ENCODE data around the gene NUP214. TPM values are rescaled to one million over a fixed set of nuclear protein-coding genes. Genes with fewer than 3 reads are reported as not detected.
"Not testable (repeated sequence)": the region's sequence is repeated elsewhere in the genome, so short reads cannot be mapped to it uniquely, and the experiment has no call there.

Gene NUP214
- total RNA-seq, 1 donor from 2014 or later = 30.5 TPM

DNA sequence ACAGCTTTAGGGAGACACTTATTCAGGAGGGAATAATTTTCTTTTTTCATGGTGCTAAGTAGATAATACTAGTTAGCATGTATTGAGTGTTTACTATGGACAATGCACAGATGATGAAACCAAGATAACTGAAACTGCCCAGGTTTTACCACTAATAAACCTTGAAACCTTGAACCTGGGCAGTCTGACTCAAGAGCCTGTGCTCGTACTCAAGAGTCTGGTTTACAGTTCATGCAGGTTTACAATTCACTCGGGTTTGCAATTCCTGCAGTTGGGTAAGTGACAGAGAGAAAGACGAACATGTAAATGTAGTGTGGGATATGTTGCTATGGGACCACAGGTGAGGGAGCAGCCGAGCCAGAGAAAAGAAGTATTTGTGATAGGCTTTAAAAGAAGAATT is 28.2 kb downstream of the NUP214 start:
- TF ChIP-seq, protein P1, sequence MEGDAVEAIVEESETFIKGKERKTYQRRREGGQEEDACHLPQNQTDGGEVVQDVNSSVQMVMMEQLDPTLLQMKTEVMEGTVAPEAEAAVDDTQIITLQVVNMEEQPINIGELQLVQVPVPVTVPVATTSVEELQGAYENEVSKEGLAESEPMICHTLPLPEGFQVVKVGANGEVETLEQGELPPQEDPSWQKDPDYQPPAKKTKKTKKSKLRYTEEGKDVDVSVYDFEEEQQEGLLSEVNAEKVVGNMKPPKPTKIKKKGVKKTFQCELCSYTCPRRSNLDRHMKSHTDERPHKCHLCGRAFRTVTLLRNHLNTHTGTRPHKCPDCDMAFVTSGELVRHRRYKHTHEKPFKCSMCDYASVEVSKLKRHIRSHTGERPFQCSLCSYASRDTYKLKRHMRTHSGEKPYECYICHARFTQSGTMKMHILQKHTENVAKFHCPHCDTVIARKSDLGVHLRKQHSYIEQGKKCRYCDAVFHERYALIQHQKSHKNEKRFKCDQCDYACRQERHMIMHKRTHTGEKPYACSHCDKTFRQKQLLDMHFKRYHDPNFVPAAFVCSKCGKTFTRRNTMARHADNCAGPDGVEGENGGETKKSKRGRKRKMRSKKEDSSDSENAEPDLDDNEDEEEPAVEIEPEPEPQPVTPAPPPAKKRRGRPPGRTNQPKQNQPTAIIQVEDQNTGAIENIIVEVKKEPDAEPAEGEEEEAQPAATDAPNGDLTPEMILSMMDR (IDR thresholded peaks at IDR 0.05; ENCODE audit: insufficient read depth, low read length, poor library complexity, severe bottlenecking) = no peak
- H3K36me3 ChIP-seq (ENCODE audit: control insufficient read depth, insufficient read depth, low read length) = no peaks in the 10 kb centered on the region
- H3K27me3 ChIP-seq (ENCODE audit: control insufficient read depth, insufficient read depth, low read length) = no peaks in the 10 kb centered on the region
- H3K4me3 ChIP-seq (ENCODE audit: low read depth, low read length) = no peak overlapping the region
- no peak for DNase-seq (ENCODE audit: low read depth)

DNA sequence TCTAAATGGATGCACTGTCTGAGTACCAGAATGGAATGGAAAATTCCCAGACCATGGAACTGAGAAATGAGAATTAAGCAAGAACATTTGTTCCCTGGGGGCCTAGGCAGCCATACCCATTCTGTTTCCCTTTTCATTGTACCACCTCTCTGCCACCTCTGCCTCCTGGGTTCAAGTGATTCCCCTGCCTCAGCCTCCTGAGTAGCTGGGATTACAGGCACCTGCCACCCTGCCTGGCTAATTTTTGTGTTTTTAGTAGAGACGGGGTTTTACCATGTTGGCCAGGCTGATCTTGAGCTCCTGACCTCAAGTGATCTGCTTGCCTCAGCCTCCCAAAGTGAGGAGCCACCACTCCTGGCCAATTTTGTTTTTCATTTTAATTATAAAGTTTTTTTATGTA is 33.3 kb downstream of the NUP214 start:
- H3K36me3 ChIP-seq (ENCODE audit: control insufficient read depth, insufficient read depth, low read length); H3K27me3 ChIP-seq (ENCODE audit: control insufficient read depth, insufficient read depth, low read length); H3K4me3 ChIP-seq (ENCODE audit: low read depth, low read length); DNase-seq (ENCODE audit: low read depth): not testable (repeated sequence)

DNA sequence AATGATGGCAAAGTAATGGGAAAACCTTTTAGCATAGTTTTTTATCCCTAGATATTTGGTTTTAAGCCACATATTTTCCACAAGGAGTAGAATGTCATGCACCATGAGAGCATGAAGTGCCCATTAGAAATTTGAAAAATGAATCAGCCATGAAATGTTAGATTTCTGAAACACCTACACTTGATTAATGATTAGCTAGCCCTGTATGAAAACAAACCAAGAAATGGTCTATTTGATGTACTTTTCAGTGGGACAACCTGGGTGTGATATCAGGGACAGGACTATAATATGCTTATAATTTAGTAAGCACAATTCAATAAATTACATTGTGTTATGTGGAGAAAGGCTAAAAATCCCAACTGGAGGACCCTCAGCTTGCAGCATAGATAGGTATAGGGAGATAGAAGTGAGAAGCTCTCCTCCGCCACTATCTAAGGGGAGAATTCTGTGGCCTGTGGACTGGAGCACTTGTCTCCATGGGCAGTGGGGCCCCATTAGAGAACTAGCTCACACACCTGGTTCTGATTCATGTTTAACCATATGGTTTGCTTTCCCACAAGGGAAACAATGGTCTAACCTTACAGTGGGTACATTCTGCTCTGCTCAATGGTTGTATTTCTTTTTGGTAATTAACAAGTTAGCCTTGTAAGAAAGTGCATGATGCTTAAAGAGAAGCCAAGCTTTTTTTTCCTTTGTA is 35.2 kb downstream of the NUP214 start:
- Histone ChIP-seq H3K36me3 (ENCODE audit: control insufficient read depth, insufficient read depth, low read length) (no peaks in the 10 kb centered on the region), H3K4me3 (ENCODE audit: low read depth, low read length) (no peak overlapping the region), H3K27me3 (ENCODE audit: control insufficient read depth, insufficient read depth, low read length) (no peaks in the 10 kb centered on the region)
- TF ChIP-seq, protein P1 (IDR thresholded peaks at IDR 0.05; ENCODE audit: insufficient read depth, low read length, poor library complexity, severe bottlenecking) = no peak
- no peak for DNase-seq (ENCODE audit: low read depth)

DNA sequence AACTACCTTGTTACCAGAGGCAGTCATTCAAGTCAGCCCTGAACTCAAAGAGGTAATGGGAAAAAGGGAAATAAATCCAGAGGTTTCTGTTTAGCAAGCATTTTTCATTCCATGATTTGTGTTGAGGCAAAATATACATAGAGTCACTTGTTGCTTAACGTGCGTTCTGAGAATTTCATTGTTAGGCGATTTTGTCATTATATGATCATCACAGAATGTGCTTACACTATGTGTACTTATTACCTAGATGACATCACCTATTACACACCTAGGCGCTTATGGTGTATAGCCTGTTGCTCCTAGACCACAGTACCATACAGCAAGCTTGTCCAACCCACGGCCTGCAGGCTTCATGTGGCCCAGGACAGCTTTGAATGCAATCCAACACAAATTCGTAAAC is 36.2 kb downstream of the NUP214 start:
- Histone ChIP-seq H3K4me3 (ENCODE audit: low read depth, low read length) (no peak overlapping the region), H3K27me3 (ENCODE audit: control insufficient read depth, insufficient read depth, low read length) (no peaks in the 10 kb centered on the region), H3K36me3 (ENCODE audit: control insufficient read depth, insufficient read depth, low read length) (no peaks in the 10 kb centered on the region)
- TF ChIP-seq, protein P1 (IDR thresholded peaks at IDR 0.05; ENCODE audit: insufficient read depth, low read length, poor library complexity, severe bottlenecking) = no peak
- DNase-seq (ENCODE audit: low read depth) = no peak

DNA sequence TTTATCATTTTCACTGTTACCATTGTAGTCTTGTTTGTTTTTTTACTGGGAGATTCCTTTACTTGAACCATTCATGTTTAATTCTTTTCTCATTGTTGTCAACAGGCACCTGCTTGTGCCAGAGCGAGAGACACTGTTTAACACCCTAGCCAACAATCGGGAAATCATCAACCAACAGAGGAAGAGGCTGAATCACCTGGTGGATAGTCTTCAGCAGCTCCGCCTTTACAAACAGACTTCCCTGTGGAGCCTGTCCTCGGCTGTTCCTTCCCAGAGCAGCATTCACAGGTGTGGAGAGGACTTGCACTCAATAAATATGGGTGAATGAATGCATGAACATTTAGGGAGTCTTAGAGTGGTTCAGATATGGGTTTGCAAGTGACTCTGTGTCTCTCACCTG is 37.5 kb downstream of the NUP214 start:
- DNase-seq (ENCODE audit: low read depth) = no peak
- Histone ChIP-seq H3K36me3 (ENCODE audit: control insufficient read depth, insufficient read depth, low read length) (no peaks in the 10 kb centered on the region), H3K4me3 (ENCODE audit: low read depth, low read length) (no peak overlapping the region), H3K27me3 (ENCODE audit: control insufficient read depth, insufficient read depth, low read length) (no peaks in the 10 kb centered on the region)
- TF ChIP-seq, protein P1 (IDR thresholded peaks at IDR 0.05; ENCODE audit: insufficient read depth, low read length, poor library complexity, severe bottlenecking) = no peak

GRCh38 chr9:131165523-131165922 is 40.1 kb downstream of the NUP214 start:
- DNase-seq (ENCODE audit: low read depth) = no peak
- TF ChIP-seq, protein P1 (IDR thresholded peaks at IDR 0.05; ENCODE audit: insufficient read depth, low read length, poor library complexity, severe bottlenecking) = no peak
- no peaks in the 10 kb centered on the region for H3K27me3 ChIP-seq (ENCODE audit: control insufficient read depth, insufficient read depth, low read length)
- H3K4me3 ChIP-seq (ENCODE audit: low read depth, low read length) = no peak overlapping the region
- H3K36me3 ChIP-seq (ENCODE audit: control insufficient read depth, insufficient read depth, low read length) = no peaks in the 10 kb centered on the region

Measured in kidney epithelial cell (primary cell).